Measurements from ENCODE around the gene TBC1D23. TPM values are rescaled to one million over a fixed set of nuclear protein-coding genes. Genes with fewer than 3 reads are reported as not detected.
"Not testable (repeated sequence)": the region's sequence is repeated elsewhere in the genome, so short reads cannot be mapped to it uniquely, and the experiment has no call there.

Gene TBC1D23
- total RNA-seq = 10 to 100 TPM; 28.6 to 29.3 TPM

DNA sequence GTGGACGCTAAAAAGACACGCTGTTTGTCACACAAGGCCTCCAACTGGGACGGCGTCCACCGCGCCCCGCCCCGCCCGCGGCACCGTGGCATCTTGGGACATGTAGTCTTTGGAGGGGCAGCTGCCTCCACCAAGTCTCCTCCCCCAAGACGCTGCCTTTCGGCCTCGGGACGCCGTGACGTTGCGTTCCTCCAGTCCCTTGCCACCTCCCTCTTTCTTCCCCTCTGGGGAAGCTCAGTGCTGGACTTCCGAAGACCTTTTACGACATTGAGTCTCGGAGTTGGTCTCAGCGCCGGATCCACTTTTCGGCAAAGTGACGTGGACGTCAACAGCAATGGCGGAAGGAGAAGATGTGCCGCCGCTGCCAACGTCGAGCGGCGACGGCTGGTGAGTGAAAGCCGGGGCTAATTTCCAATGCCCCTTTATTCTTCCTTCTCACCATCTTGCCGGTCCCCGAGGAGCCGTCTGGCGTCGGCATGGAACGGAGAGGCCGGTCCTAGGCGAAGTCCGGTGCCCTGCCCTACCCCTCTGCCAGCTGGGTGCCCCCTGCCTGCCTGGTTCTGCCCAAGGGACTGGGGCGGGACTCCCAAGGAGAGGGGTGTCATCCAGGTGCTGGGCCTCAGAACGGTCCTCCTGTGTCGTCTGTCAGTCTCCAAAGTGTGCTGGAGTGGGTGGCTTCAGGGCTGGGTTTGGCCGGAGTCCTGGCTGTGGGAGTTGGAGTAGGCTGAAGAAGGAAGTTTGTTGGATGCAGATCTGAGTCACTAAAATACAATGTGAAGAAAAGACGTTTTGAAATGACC is at the start of gene TBC1D23:
Gene TBC1D23, plus strand, starts transcription at position 308 of the 800 bp plus-strand sequence. Its CDS starts 27 bp downstream, at position 335.
- Mint-ChIP-seq H3K4me3 (peak within 1 kb of the TSS; percentile 88), H3K36me3 (ENCODE audit: low read depth) (no peaks in the 10 kb centered on the region), H3K27me3 (ENCODE audit: low read depth) (no peaks in the 10 kb centered on the region), H3K27ac (peak within 1 kb of the TSS; percentile 94), H3K9me3 (ENCODE audit: insufficient read depth) (no peaks in the 10 kb centered on the region), H3K4me1 (ENCODE audit: low read depth) (peaks cover 51% of the 10 kb centered on the region)
- DNase-seq = peak; percentile 99
- peak; percentile 100 for ATAC-seq
- POLR2A ChIA-PET = interaction anchor here (0.6 to 1.9 kb wide), 11 partner anchors 9 to 454 kb away, joined by 3 to 12 read pairs (median 3); partner anchors contain the start of genes LNP1, NIT2, TFG and TOMM70
- CTCF ChIA-PET = interaction anchor here (0.7 to 2.7 kb wide), 13 partner anchors 9 to 437 kb away, joined by 3 to 18 read pairs (median 5); no protein-coding TSS in a partner anchor

DNA sequence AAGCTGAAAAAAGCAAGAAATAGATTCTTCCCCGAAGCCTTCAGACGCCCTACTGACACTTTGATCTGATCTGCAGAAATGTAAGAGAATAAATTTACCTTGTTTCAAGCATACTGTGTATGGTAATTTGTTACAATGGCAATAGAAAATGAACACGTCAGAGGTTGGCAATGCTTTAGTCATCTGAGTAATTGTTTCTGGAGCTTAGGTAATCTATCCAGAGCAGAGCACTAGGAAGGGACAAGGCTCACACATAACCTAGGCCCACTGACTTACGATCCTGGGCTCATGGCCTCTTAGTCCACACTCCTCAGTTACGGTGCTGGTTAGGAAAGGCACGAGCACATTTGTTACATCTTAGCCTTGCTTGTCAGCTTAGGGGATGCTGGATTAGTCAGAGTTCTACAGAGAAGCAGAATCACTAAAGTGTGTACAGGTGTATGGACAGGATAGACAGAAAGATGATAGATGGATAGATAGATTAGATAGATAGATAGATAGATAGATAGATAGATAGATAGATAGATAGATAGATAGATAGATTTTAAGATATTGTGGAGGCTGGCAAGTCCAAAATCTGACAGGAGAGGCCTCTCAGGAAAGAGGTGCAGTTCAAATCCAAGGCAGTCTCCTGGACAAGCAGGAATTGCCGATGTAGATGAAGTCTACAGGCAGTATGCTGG is 46.8 kb upstream of the TBC1D23 start:
- H3K4me1 Mint-ChIP-seq (ENCODE audit: low read depth) = peaks cover 25% of the 10 kb centered on the region
- peaks cover 26% of the 10 kb centered on the region for H3K36me3 Mint-ChIP-seq (ENCODE audit: low read depth)
- H3K9me3 Mint-ChIP-seq (ENCODE audit: insufficient read depth) = peaks cover 12% of the 10 kb centered on the region
- ATAC-seq = no peak
- H3K27me3 Mint-ChIP-seq (ENCODE audit: low read depth) = peaks cover 28% of the 10 kb centered on the region
- H3K4me3 Mint-ChIP-seq = no peak overlapping the region
- ChIA-PET CTCF (no interaction called here), POLR2A (no interaction called here)
- DNase-seq = no peak
- no peak overlapping the region for H3K27ac Mint-ChIP-seq

DNA sequence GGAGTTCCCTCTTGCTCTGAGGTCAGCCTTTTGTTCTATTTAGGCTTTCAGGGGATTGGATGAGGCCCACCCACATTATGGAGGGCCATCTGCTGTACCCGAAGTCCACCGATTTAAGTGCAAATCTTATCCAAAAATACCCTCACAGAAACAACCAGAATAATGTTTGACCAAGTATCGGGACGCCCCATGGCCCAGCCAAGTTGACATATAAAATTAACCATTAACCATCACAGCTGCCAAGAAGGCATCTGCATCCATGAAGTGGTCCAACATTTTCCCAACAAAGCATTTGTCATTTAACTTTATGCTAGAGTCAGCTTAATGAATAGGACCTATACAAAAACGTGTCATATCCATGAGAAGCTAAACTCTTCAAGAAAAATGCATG is 46.2 kb upstream of the TBC1D23 start:
- Mint-ChIP-seq H3K4me3 (no peak overlapping the region), H3K36me3 (ENCODE audit: low read depth) (peaks cover 31% of the 10 kb centered on the region), H3K27ac (no peak overlapping the region), H3K27me3 (ENCODE audit: low read depth) (peaks cover 31% of the 10 kb centered on the region), H3K9me3 (ENCODE audit: insufficient read depth) (peaks cover 17% of the 10 kb centered on the region), H3K4me1 (ENCODE audit: low read depth) (peaks cover 20% of the 10 kb centered on the region)
- POLR2A ChIA-PET = no interaction called here
- ATAC-seq (no peak), DNase-seq (no peak)
- CTCF ChIA-PET = interaction anchor here (0.6 to 0.7 kb wide), 2 partner anchors 16 to 1458 kb away, joined by 3 read pairs; no protein-coding TSS in a partner anchor

DNA sequence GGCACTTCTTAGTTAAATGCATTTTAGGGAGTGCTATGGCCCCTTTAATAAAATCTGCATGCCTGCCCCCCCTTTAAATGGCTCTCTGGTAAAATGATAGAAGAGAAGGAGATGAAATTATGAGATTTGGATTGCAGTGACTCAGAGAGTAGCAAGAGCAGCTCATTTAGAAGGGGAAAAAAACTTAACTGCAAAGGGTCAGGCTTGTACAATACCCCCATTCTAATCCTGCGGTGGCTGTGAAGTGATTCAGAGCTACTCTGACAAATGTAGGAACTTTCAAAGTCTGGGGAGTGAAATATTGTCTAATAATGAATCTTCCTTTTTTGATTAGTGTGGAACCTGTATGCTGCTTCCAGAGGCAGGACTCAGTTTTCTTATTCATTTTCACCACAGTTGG is 44.1 kb upstream of the TBC1D23 start:
- peaks cover 21% of the 10 kb centered on the region for H3K36me3 Mint-ChIP-seq (ENCODE audit: low read depth)
- H3K27me3 Mint-ChIP-seq (ENCODE audit: low read depth) = peaks cover 31% of the 10 kb centered on the region
- H3K9me3 Mint-ChIP-seq (ENCODE audit: insufficient read depth) = peaks cover 21% of the 10 kb centered on the region
- ATAC-seq = no peak
- ChIA-PET POLR2A (no interaction called here), CTCF (interaction anchor here (0.6 kb wide), 1 partner anchor 13 kb away, joined by 4 read pairs; no protein-coding TSS in a partner anchor)
- DNase-seq = no peak
- H3K4me3 Mint-ChIP-seq = no peak overlapping the region
- H3K27ac Mint-ChIP-seq = no peak overlapping the region
- H3K4me1 Mint-ChIP-seq (ENCODE audit: low read depth) = peaks cover 8% of the 10 kb centered on the region

DNA sequence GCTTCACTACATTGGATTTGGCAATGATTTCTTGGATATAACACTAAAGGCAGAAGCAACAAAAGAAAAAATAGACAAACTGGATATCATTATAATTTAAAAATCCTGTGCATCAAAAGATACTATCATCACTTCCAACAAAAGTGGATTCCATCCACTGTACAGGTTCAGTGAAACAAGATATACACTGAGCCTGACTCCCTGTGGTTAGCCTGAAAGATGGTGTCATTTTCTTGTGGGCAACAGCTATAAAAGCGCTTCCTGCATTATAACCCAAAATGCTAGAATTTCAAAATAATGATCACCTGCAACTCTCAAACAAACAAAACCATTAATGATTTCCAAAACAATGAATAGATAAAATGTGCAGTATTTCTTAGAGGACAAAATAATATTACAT is 39.6 kb upstream of the TBC1D23 start:
- Mint-ChIP-seq H3K27ac (no peak overlapping the region), H3K9me3 (ENCODE audit: insufficient read depth) (peaks cover 19% of the 10 kb centered on the region), H3K27me3 (ENCODE audit: low read depth) (peaks cover 23% of the 10 kb centered on the region)

DNA sequence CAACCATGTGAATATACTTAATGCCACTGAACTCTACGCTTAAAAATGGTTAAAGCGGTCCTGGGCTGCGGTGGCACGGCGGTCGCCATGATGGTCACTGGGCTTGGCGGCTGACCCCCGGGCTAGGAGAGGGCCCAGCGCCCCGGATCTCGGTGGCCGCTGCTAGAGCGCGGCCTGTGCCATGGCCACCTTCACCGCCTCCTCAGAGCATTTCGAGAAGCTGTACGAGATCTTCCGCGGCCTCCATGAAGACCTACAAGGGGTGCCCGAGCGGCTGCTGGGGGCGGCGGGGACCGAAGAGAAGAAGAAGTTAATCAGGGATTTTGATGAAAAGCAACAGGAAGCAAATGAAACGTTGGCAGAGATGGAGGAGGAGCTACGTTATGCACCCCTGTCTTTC is 35.6 kb upstream of the TBC1D23 start:
- H3K4me1 Mint-ChIP-seq (ENCODE audit: low read depth) = peaks cover 12% of the 10 kb centered on the region
- H3K36me3 Mint-ChIP-seq (ENCODE audit: low read depth) = peaks cover 6% of the 10 kb centered on the region
- ChIA-PET CTCF (interaction anchor here (0.9 kb wide), 1 partner anchor 135 kb away, joined by 3 read pairs; no protein-coding TSS in a partner anchor), POLR2A (no interaction called here)
- H3K4me3 Mint-ChIP-seq = no peak overlapping the region
- H3K9me3 Mint-ChIP-seq (ENCODE audit: insufficient read depth) = peaks cover 7% of the 10 kb centered on the region
- no peak for DNase-seq
- ATAC-seq = no peak
- peaks cover 2% of the 10 kb centered on the region for H3K27me3 Mint-ChIP-seq (ENCODE audit: low read depth)
- no peak overlapping the region for H3K27ac Mint-ChIP-seq

More for the DNA sequence above, 39.6 kb upstream of the TBC1D23 start:
- ChIA-PET CTCF (no interaction called here), POLR2A (no interaction called here)
- DNase-seq = peak; percentile 38
- peak; percentile 67 for ATAC-seq
- Mint-ChIP-seq H3K4me3 (no peak overlapping the region), H3K4me1 (ENCODE audit: low read depth) (peaks cover 8% of the 10 kb centered on the region), H3K36me3 (ENCODE audit: low read depth) (peaks cover 19% of the 10 kb centered on the region)

DNA sequence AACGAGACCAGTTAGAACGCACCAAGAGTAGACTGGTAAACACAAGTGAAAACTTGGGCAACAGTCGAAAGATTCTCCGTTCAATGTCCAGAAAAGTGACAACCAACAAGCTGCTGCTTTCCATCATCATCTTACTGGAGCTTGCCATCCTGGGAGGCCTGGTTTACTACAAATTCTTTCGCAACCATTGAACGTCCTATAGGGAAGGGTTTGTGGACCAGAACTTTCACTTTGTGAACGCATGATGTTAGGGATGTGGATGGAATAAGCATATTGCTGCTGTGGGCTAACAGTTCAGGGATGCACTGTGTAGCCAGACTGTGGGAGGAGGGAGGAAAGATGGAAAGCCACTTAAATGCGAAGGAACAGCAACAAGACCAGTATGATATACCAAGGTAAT is 34.9 kb upstream of the TBC1D23 start:
- no peak for DNase-seq
- POLR2A ChIA-PET = no interaction called here
- no peak overlapping the region for H3K4me3 Mint-ChIP-seq
- peaks cover 3% of the 10 kb centered on the region for H3K36me3 Mint-ChIP-seq (ENCODE audit: low read depth)
- H3K9me3 Mint-ChIP-seq (ENCODE audit: insufficient read depth) = peaks cover 3% of the 10 kb centered on the region
- CTCF ChIA-PET = interaction anchor here (0.9 kb wide), 1 partner anchor 136 kb away, joined by 3 read pairs; no protein-coding TSS in a partner anchor
- H3K4me1 Mint-ChIP-seq (ENCODE audit: low read depth) = peaks cover 8% of the 10 kb centered on the region
- H3K27ac Mint-ChIP-seq = no peak overlapping the region
- ATAC-seq = no peak
- H3K27me3 Mint-ChIP-seq (ENCODE audit: low read depth) = peaks cover 2% of the 10 kb centered on the region

DNA sequence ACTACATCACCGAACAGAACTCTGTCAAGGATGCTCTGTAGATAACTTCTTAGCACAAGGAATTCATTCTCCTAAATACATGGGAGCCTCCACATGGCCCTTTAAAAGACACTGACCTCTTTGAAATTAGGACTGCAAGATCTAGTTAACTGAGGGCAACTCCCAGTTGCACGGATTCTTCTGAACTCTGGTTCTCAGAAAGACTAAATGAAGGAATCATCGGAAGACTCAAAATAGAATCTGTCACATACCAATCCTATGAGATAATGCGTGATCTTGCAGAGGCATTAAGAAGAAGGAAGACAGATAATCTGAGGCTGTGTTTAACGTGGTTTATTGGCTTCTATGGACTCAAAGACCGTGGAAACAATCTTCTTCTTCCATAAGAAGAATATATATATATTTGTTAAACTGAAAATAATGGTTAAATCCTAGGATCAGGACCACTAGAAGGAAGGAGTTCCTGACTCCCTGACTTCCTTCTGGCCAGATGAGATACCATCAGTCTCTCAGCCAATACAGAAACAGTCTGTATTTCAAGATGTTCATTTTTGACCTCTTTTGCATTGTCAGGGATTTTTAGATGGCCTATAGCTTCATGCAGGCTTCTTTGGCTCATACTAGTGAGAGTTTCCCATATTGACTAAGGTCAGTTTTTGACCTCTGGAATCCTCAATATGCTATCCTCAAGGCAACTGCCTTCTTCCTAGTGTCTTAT is 33.9 kb upstream of the TBC1D23 start:
- ATAC-seq = no peak
- Mint-ChIP-seq H3K36me3 (ENCODE audit: low read depth) (peaks cover 2% of the 10 kb centered on the region), H3K4me3 (no peak overlapping the region), H3K27ac (no peak overlapping the region), H3K4me1 (ENCODE audit: low read depth) (peaks cover 4% of the 10 kb centered on the region), H3K9me3 (ENCODE audit: insufficient read depth) (no peaks in the 10 kb centered on the region), H3K27me3 (ENCODE audit: low read depth) (peaks cover 2% of the 10 kb centered on the region)
- DNase-seq = no peak
- CTCF ChIA-PET = interaction anchor here (0.6 kb wide), 1 partner anchor 79 kb away, joined by 3 read pairs; no protein-coding TSS in a partner anchor
- POLR2A ChIA-PET = interaction anchor here (0.7 kb wide), 1 partner anchor 34 kb away, joined by 3 read pairs; the partner anchor contains the start of gene TBC1D23

- ChIA-PET CTCF (no interaction called here), POLR2A (interaction anchor here (0.7 kb wide), 1 partner anchor 33 kb away, joined by 3 read pairs; the partner anchor contains the start of gene TBC1D23)
- peaks cover 2% of the 10 kb centered on the region for H3K36me3 Mint-ChIP-seq (ENCODE audit: low read depth)
- H3K27me3 Mint-ChIP-seq (ENCODE audit: low read depth) = peaks cover 2% of the 10 kb centered on the region
- H3K4me1 Mint-ChIP-seq (ENCODE audit: low read depth) = peaks cover 4% of the 10 kb centered on the region
- ATAC-seq (no peak), DNase-seq (no peak)
- no peak overlapping the region for H3K27ac Mint-ChIP-seq
- H3K9me3 Mint-ChIP-seq (ENCODE audit: insufficient read depth) = no peaks in the 10 kb centered on the region
- H3K4me3 Mint-ChIP-seq = no peak overlapping the region
Measured at GRCh38 chr3:100227511-100227921, 33.3 kb upstream of the TBC1D23 start.

GRCh38 chr3:100228247-100228646 is 32.5 kb upstream of the TBC1D23 start:
- ATAC-seq (no peak), DNase-seq (no peak)
- ChIA-PET CTCF (interaction anchor here (3.4 kb wide), 1 partner anchor 26 kb away, joined by 12 read pairs; no protein-coding TSS in a partner anchor), POLR2A (no interaction called here)
- Mint-ChIP-seq H3K4me1 (ENCODE audit: low read depth) (peaks cover 4% of the 10 kb centered on the region), H3K27ac (no peak overlapping the region), H3K27me3 (ENCODE audit: low read depth) (peaks cover 6% of the 10 kb centered on the region), H3K4me3 (no peak overlapping the region), H3K36me3 (ENCODE audit: low read depth) (peaks cover 2% of the 10 kb centered on the region), H3K9me3 (ENCODE audit: insufficient read depth) (no peaks in the 10 kb centered on the region)

DNA sequence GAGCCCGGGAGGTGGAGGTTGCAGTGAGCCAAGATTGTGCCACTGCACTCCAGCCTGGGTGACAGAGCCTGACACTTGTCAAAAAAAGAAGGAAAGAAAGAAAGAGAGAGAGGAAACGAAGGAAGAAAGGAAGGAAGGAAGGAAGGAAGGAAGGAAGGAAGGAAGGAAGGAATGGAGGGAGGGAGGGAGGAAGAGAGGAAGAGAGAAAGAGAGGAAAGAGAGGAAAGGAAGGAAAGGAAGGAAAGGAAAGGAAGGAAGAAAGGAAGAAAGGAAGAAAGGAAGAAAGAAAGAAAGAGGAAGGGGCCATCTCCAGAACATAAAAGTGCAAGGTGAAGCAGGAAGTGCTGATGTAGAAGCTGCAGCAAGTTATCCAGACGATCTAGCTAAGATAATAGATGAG is 31.6 kb upstream of the TBC1D23 start:
- POLR2A ChIA-PET, H3K27ac Mint-ChIP-seq: not testable (repeated sequence)

More for the DNA sequence above, 31.6 kb upstream of the TBC1D23 start:
- ATAC-seq; H3K4me3 Mint-ChIP-seq; H3K9me3 Mint-ChIP-seq (ENCODE audit: insufficient read depth); H3K4me1 Mint-ChIP-seq (ENCODE audit: low read depth); DNase-seq; H3K36me3 Mint-ChIP-seq (ENCODE audit: low read depth): not testable (repeated sequence)
- CTCF ChIA-PET = interaction anchor here (0.8 to 3.4 kb wide), 2 partner anchors 25 to 161 kb away, joined by 3 to 12 read pairs; no protein-coding TSS in a partner anchor
- H3K27me3 Mint-ChIP-seq (ENCODE audit: low read depth) = peaks cover 10% of the 10 kb centered on the region

All from activated CD8-positive, alpha-beta T cell treated with anti-CD3 and anti-CD28 coated beads, Interleukin-2, amount 10 ng/mL, durations not matched to agents 7 days and 5 days (primary cell).